CD4-positive, CD25-positive, alpha-beta regulatory T cell (primary cell): ENCODE measurements around the gene GLP2R. TPM values are rescaled to one million over a fixed set of nuclear protein-coding genes. Genes with fewer than 3 reads are reported as not detected.

Source experiments
- ATAC-seq, 2 donors: fragments of 150-1000 bp; cut with Tn5 transposase; one replicate each; pipeline ENCODE4 v1.10.0; 2021; ENCODE audit warnings: low read depth in 2 of 2, moderate number of reproducible peaks in 2 of 2, moderate library complexity in 1 of 2
- DNase-seq, 3 donors: peaks; one replicate each; pipeline versions ENCODE4 v3.0.0 to v3.0.0-alpha.2; 2012 to 2022; ENCODE audit warnings: mixed read lengths in 1 of 3
- H3K27ac ChIP-seq: one replicate; pipeline ENCODE4 v1.7.0; 2013; ENCODE audit warnings: mild to moderate bottlenecking, low read length; ENCODE audit not compliant: insufficient read depth, poor library complexity, severe bottlenecking
- H3K27me3 ChIP-seq: one replicate; pipeline ENCODE4 v1.7.0; 2013; ENCODE audit warnings: low read length; ENCODE audit not compliant: control insufficient read depth, insufficient read depth
- H3K36me3 ChIP-seq: one replicate; pipeline ENCODE4 v1.7.0; 2013; ENCODE audit warnings: mild to moderate bottlenecking, low read length, moderate library complexity; ENCODE audit not compliant: control insufficient read depth, insufficient read depth
- H3K4me1 ChIP-seq: 2 replicates; pipeline ENCODE4 v1.7.0; 2013; ENCODE audit warnings: mild to moderate bottlenecking, low read length; ENCODE audit not compliant: insufficient read depth, control insufficient read depth, poor library complexity, severe bottlenecking
- H3K4me3 ChIP-seq: one replicate; pipeline ENCODE4 v1.7.0; 2013; ENCODE audit warnings: low read depth, mild to moderate bottlenecking, low read length, moderate library complexity
- H3K9me3 ChIP-seq, 2 experiments: 1 replicate in 1 of 2; 2 replicates in 1 of 2; pipeline ENCODE4 v1.7.0; 2013; ENCODE audit warnings: low read length in 2 of 2, mild to moderate bottlenecking in 1 of 2, moderate library complexity in 1 of 2; ENCODE audit not compliant: control insufficient read depth in 2 of 2
- H3K27ac Mint-ChIP-seq, 3 donors: one replicate each; pipeline ENCODE4 v1.8.0; 2020 to 2022; ENCODE audit warnings: mild to moderate bottlenecking in 3 of 3, mixed read lengths in 3 of 3, moderate library complexity in 2 of 3
- H3K27me3 Mint-ChIP-seq: one replicate; pipeline ENCODE4 v1.8.0; 2022; ENCODE audit warnings: mild to moderate bottlenecking, mixed read lengths
- H3K36me3 Mint-ChIP-seq: one replicate; pipeline ENCODE4 v1.8.0; 2020; ENCODE audit warnings: mixed read lengths
- H3K4me1 Mint-ChIP-seq, 4 donors: one replicate each; pipeline ENCODE4 v1.8.0; 2020 to 2022; ENCODE audit warnings: mixed read lengths in 4 of 4, mild to moderate bottlenecking in 1 of 4
- H3K4me3 Mint-ChIP-seq, 4 donors: one replicate each; pipeline ENCODE4 v1.8.0; 2020 to 2022; ENCODE audit warnings: mild to moderate bottlenecking in 4 of 4, mixed read lengths in 4 of 4, moderate library complexity in 3 of 4
- H3K9me3 Mint-ChIP-seq, 7 donors: one replicate each; pipeline ENCODE4 v1.8.0; 2020 to 2022; ENCODE audit warnings: mixed read lengths in 7 of 7, mild to moderate bottlenecking in 3 of 7, moderate library complexity in 2 of 7
- polyA plus RNA-seq, 4 donors: library from polyadenylated mRNA; unstranded; fragments of 300-500 nt; fragmentation: Illumina TruSeq; gene quantifications; one replicate each; pipeline ENCODE4 v1.2.3, GENCODE V29; 2021
- total RNA-seq: library from RNA; stranded (reverse); gene quantifications from one replicate; pipeline ENCODE4 v1.2.3, GENCODE V29; 2022

The GLP2R gene
- total and polyA plus RNA-seq, 5 donors from 2014 or later = not detected

DNA sequence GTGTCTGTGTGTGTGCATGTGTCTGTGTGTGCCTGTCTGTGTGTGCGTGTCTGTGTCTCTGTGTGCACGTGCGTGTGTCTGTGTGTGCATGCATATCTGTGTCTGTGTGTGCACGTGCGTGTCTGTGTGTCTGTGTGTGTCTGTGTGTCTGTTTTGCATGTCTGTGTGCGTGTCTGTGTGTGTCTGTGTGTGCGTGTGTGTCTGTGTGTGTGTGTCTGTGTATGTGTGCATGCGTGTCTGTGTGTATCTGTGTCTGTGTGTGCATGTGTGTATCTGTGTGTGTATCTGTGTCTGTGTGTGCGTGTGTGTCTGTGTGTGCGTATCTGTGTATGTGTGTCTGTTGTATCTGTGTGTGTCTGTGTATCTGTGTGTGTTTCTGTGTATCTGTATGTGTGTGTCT, 9.3 kb upstream of the GLP2R start:
- Histone ChIP-seq H3K27ac (no peak overlapping the region), H3K4me1 (no peaks in the 10 kb centered on the region), H3K36me3 (no peaks in the 10 kb centered on the region), H3K4me3 (no peak overlapping the region), H3K9me3 (no peaks in the 10 kb centered on the region), H3K27me3 (no peaks in the 10 kb centered on the region)
- ATAC-seq (no peak), DNase-seq (no peak)
- Mint-ChIP-seq H3K36me3 (no peaks in the 10 kb centered on the region), H3K9me3 (peaks cover 0 to 2% (median 0%) of the 10 kb centered on the region in 7 donors), H3K27ac (no peak overlapping the region), H3K27me3 (no peaks in the 10 kb centered on the region), H3K4me3 (no peak overlapping the region), H3K4me1 (no peaks in the 10 kb centered on the region)

DNA sequence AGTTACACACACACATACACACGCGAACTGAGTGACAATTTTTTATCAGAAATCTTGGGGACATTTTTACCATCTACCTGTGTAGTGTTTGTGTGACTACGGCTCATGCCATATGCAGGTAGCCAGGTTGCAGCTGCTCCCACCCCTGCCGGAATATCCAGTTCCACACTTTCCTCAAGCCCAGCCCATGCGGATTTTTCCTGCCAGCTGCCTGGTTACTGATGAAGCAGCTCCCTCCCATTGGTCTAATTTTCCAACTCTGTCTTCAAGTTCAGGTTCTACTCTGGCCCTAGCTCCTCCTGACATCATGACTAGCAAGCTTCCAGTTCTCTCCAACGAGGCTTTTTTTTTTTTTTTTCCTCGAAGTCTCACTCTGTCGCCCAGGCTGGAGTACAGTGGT, 8.6 kb upstream of the GLP2R start:
- Histone ChIP-seq H3K36me3 (no peaks in the 10 kb centered on the region), H3K9me3 (no peaks in the 10 kb centered on the region), H3K27ac (no peak overlapping the region), H3K4me1 (no peaks in the 10 kb centered on the region), H3K27me3 (no peaks in the 10 kb centered on the region), H3K4me3 (no peak overlapping the region)
- Mint-ChIP-seq H3K4me3 (no peak overlapping the region), H3K4me1 (no peaks in the 10 kb centered on the region), H3K27me3 (no peaks in the 10 kb centered on the region), H3K36me3 (no peaks in the 10 kb centered on the region), H3K9me3 (peaks cover 0 to 2% (median 0%) of the 10 kb centered on the region in 7 donors), H3K27ac (no peak overlapping the region)
- no peak for ATAC-seq
- DNase-seq = no peak

DNA sequence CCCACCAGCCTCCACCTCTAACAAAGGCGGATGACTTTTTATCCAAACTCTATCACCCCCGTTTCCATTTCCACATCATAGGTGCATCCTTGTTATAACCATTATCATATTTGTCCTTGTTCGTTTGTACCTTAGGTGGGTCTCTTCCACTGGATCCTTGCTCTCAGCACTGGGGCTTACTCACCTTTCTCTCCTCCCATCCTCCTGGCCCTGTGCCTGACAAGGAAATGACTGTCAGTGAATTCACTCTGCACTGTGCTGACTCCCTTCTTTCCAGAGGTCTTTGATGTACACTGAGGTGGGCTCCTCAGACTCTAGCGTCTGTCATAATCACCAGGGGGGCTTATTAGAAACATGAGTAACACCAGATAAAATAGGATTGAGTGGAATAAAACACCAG, 7.0 kb upstream of the GLP2R start:
- H3K27me3 ChIP-seq = no peaks in the 10 kb centered on the region
- no peaks in the 10 kb centered on the region for H3K4me1 Mint-ChIP-seq

DNA sequence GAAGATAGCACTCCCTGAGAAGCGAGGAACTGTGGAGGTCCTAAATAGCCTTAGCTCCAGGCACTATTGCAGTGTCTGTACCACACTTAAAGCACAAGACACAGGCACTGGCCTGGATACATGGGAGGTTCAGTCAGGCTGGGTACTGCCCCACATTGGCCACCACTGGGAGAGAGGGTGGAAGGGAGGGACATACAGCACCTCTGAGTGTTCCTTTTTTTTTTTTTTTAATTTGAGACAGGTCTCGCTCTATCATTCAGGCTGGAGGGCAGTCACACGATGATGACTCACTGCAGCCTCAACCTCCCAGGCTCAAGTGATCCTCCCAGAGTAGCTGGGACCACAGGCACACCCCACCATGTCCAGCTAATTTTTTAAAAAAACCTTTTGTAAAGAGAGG, 5.3 kb upstream of the GLP2R start:
- no peaks in the 10 kb centered on the region for H3K4me1 Mint-ChIP-seq
- H3K27me3 ChIP-seq = no peaks in the 10 kb centered on the region
- peaks cover 2% of the 10 kb centered on the region for H3K27me3 Mint-ChIP-seq
- ATAC-seq = no peak
- H3K36me3 ChIP-seq = no peaks in the 10 kb centered on the region
- H3K9me3 ChIP-seq = no peaks in the 10 kb centered on the region
- H3K4me1 ChIP-seq = no peaks in the 10 kb centered on the region
- peaks cover 0 to 5% (median 0%) of the 10 kb centered on the region in 7 donors for H3K9me3 Mint-ChIP-seq
- H3K36me3 Mint-ChIP-seq = no peaks in the 10 kb centered on the region
- H3K4me3 Mint-ChIP-seq = no peak overlapping the region
- DNase-seq = no peak
- H3K27ac Mint-ChIP-seq = no peak overlapping the region
- H3K27ac ChIP-seq = no peak overlapping the region
- H3K4me3 ChIP-seq = no peak overlapping the region

More for the DNA sequence above, 7.0 kb upstream of the GLP2R start:
- no peaks in the 10 kb centered on the region for H3K9me3 ChIP-seq
- no peak for ATAC-seq
- no peak overlapping the region for H3K4me3 ChIP-seq
- Mint-ChIP-seq H3K4me3 (no peak overlapping the region), H3K27ac (no peak overlapping the region), H3K36me3 (no peaks in the 10 kb centered on the region), H3K27me3 (no peaks in the 10 kb centered on the region), H3K9me3 (peaks cover 0 to 3% (median 0%) of the 10 kb centered on the region in 7 donors)
- DNase-seq = no peak
- H3K4me1 ChIP-seq = no peaks in the 10 kb centered on the region
- no peak overlapping the region for H3K27ac ChIP-seq
- no peaks in the 10 kb centered on the region for H3K36me3 ChIP-seq

DNA sequence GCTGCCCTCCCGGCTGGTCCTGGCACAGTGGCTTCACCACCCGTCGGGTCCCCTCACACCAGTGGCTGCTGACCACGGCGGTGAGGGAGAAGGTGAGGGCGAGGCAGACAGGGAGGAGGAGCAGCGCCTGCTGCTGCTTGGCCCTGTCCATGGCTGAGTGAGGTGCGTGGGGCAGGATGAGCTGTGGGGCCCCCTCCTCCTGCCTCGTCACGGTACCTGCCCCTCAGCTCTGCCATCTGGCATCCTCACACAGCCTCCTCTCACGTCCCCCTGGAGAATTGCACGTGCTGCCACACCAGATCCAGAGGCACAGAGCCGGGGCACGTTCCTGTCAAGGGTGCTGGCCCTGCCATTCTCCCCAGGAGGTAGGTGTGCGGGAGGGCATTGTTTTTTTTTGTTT, 3.8 kb upstream of the GLP2R start, which contains the start of gene GSG1L2:
Gene GSG1L2, minus strand, starts transcription at position 159 of the 400 bp plus-strand sequence. Its CDS starts 8 bp downstream, at position 151.
- Histone ChIP-seq H3K36me3 (no peaks in the 10 kb centered on the region), H3K27me3 (no peaks in the 10 kb centered on the region), H3K4me1 (no peaks in the 10 kb centered on the region), H3K27ac (no peak within 1 kb of the TSS), H3K4me3 (no peak within 1 kb of the TSS), H3K9me3 (no peaks in the 10 kb centered on the region)
- Mint-ChIP-seq H3K9me3 (peaks cover 0 to 5% (median 0%) of the 10 kb centered on the region in 7 donors), H3K27me3 (peaks cover 4% of the 10 kb centered on the region), H3K4me1 (no peaks in the 10 kb centered on the region), H3K27ac (no peak within 1 kb of the TSS), H3K36me3 (no peaks in the 10 kb centered on the region), H3K4me3 (no peak within 1 kb of the TSS)
- ATAC-seq (no peak), DNase-seq (no peak)

DNA sequence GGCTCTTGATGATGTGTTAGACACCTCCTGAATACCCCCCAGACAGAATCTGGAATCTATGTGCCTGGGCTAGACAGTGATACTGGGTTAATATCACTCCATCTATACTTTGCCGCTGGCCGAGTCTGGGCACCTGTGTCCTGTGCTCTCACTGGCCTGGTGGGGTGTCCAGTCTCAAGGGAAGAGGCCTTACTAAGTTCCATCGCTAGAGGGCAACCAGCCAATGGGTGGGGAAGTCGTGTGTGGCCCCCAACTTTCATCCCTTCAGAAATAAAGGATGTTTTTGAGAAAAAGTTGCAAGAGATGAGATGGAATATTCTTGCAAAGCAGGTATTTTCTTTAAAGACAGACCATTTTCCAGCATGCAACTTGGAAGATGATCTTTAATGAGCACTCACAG, 1.6 kb upstream of the GLP2R start:
- no peak for ATAC-seq
- Mint-ChIP-seq H3K27ac (no peak overlapping the region), H3K9me3 (peaks cover 0 to 5% (median 0%) of the 10 kb centered on the region in 7 donors), H3K27me3 (peaks cover 4% of the 10 kb centered on the region), H3K4me3 (no peak overlapping the region), H3K36me3 (no peaks in the 10 kb centered on the region), H3K4me1 (no peaks in the 10 kb centered on the region)
- no peak for DNase-seq
- no peak overlapping the region for H3K27ac ChIP-seq
- H3K9me3 ChIP-seq = no peaks in the 10 kb centered on the region
- no peaks in the 10 kb centered on the region for H3K4me1 ChIP-seq
- no peak overlapping the region for H3K4me3 ChIP-seq
- no peaks in the 10 kb centered on the region for H3K36me3 ChIP-seq
- no peaks in the 10 kb centered on the region for H3K27me3 ChIP-seq

DNA sequence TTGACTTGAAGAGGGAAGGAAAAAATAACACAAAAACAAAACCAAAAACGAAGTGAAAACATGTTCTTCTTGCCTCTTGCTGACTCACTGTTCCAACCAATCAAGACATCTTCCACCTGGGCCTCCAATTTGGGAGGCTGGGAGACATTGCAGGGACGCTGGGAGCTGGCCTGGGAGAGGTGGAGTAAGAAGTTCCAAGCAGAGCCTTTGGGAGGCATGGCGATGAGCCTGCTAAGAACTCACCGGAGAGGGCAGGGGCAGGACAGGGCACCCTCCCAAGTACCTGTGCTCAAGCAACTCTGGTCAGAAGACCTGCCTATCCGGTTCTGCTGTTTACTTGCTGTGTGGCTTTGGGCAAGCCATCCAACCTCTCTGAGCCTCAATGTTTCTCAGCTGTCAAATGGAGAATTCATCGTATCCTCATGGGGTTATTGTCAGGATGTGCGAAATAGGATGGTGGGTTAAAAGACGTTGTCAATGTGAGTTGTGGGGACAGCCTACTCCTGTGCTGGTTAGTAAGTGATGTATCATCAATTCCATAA, 856 bp upstream of the GLP2R start:
- H3K27me3 ChIP-seq = no peaks in the 10 kb centered on the region
- no peaks in the 10 kb centered on the region for H3K9me3 ChIP-seq
- no peak overlapping the region for H3K4me3 ChIP-seq
- no peak overlapping the region for H3K27ac ChIP-seq
- no peak for ATAC-seq
- H3K36me3 ChIP-seq = no peaks in the 10 kb centered on the region
- H3K4me1 ChIP-seq = no peaks in the 10 kb centered on the region
- no peak overlapping the region for H3K4me3 Mint-ChIP-seq
- H3K4me1 Mint-ChIP-seq = no peaks in the 10 kb centered on the region
- H3K27ac Mint-ChIP-seq = no peak overlapping the region
- H3K27me3 Mint-ChIP-seq = peaks cover 4% of the 10 kb centered on the region
- no peaks in the 10 kb centered on the region for H3K36me3 Mint-ChIP-seq
- no peak for DNase-seq
- H3K9me3 Mint-ChIP-seq = peaks cover 0 to 5% (median 0%) of the 10 kb centered on the region in 7 donors
